ENCODE data around the gene LIN37.
A peak's percentile ranks its signal among the peaks of the same experiment; 100 is the strongest.

Gene LIN37

GRCh38 chr19:35776102-35776788, 27.9 kb downstream of the LIN37 start:
- no peak for DNase-seq

GRCh38 chr19:35777086-35777841, 28.9 kb downstream of the LIN37 start:
- DNase-seq: no peak

- no peak for DNase-seq
Observed at GRCh38 chr19:35777961-35778360, 29.6 kb downstream of the LIN37 start.

GRCh38 chr19:35779033-35779432, 30.7 kb downstream of the LIN37 start:
- no peak for DNase-seq

- DNase-seq: no peak
Observed at GRCh38 chr19:35780058-35780457, 31.7 kb downstream of the LIN37 start.

- DNase-seq: no peak
Observed at GRCh38 chr19:35780717-35781116, 32.3 kb downstream of the LIN37 start.

GRCh38 chr19:35781650-35782049, 33.3 kb downstream of the LIN37 start:
- DNase-seq: no peak

GRCh38 chr19:35782589-35782988, 34.2 kb downstream of the LIN37 start:
- no peak for DNase-seq

GRCh38 chr19:35783469-35784434, 35.4 kb downstream of the LIN37 start:
- DNase-seq: no peak

GRCh38 chr19:35784503-35785338, 36.3 kb downstream of the LIN37 start:
- no peak for DNase-seq

GRCh38 chr19:35785339-35785627, 36.9 kb downstream of the LIN37 start:
- no peak for DNase-seq

GRCh38 chr19:35786299-35787160, 38.2 kb downstream of the LIN37 start:
- DNase-seq: no peak

GRCh38 chr19:35787227-35787799, 38.9 kb downstream of the LIN37 start:
- DNase-seq: no peak

GRCh38 chr19:35788205-35788960, 40.0 kb downstream of the LIN37 start:
- no peak for DNase-seq

- DNase-seq: no peak
Observed at GRCh38 chr19:35789195-35789977, 41.0 kb downstream of the LIN37 start.

- no peak for DNase-seq
Observed at GRCh38 chr19:35789978-35790944, 41.9 kb downstream of the LIN37 start.

GRCh38 chr19:35790981-35791813, 42.8 kb downstream of the LIN37 start:
- peak; percentile 5 for DNase-seq
